SHP77 (cell line): ENCODE measurements around the gene F13B.
"Not testable (repeated sequence)": the region's sequence is repeated elsewhere in the genome, so short reads cannot be mapped to it uniquely, and the experiment has no call there.

Source experiments
- DNase-seq, 2 experiments: peaks; one replicate each; lab custom pipeline; 2025; lab: John Stamatoyannopoulos, UW

F13B gene

DNA sequence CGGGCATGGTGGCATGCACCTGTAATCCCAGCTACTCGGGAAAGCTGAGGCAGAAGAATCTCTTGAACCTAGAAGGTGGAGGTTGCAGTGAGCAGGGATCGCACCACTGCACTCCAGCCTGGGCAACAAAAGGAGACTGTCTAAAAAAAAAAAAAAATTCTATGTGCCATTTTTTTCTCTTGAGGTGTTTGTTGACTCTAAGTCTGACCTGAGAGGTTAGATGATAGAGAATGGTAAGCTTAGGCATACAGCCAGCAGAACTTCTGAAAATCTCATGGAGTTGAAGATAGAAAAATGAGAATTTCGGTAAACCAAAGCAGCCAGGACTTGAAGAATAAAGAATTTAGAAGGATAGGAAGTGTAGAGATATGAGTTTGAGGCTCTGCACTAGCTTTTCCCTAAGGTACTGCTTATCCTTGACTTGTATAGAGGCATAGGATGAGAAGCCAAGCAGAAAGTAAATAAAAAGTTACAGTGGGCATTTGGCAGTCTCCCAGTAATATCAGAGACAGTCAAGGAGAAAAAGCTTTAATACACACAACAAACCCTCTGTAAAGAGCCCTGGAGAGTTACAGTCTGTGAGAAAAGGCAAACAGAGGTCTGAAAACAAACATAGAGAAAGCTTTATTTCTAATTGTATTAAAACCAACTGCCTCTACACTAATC, 24.3 kb downstream of the F13B start:
- DNase-seq: peak; percentile 40 to 48

DNA sequence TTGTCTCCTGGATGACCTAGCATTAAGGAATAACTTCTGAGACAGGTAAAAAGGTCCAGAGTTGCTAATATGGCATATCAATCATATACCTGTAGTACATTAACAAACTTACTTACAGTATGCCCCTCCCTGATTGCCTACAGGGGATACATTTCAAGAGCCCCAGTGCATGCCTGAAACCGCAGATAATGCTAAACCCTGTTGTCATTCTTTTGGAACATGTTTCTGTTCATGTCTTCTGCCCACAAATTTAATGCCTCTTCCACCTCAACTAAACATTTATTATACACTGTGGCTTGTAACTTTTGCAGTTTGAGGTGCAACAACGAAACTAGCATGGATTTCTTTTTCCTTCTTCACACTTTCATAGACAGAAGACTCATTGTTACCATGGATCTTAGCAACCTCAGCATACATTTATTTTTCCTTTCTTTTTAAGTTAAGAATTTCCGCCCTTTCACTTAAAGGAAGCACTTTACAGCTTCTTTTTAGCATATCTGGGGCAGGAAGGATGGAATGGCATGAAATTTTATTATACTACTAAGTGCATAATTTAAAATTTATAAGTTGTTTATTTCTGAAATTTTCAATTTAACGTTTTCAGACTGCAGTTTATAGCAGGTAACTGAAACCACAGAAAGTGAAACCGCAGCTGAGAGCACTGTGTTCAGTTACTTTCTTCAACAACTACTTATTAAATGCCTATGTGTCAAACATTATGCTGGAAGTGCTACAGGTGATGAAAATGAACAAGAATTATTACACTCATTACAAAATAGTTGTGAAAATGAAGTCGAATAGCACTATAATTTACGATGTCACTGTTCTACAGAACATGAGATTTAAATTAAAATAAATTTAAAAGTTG, 25.3 kb downstream of the F13B start:
- DNase-seq: no peak

DNA sequence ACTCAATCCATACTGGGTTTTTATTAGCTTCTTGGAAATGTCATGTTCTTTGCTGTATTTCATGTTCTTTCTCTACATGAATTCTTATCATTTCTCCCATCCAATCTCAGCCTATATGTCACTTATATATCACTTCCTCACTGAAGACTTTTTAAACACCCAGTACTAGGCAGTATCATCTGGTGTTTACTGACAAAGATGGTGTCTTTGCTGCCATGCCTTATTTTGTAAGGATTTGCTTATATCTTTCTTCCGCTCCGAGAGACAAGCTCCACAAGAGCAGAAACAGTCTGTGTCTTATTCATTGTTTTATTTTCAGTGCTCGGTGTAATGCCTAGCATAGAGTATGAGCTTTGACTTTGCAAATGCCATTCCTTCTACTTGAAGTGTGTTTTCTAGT, 30.2 kb downstream of the F13B start:
- no peak for DNase-seq

DNA sequence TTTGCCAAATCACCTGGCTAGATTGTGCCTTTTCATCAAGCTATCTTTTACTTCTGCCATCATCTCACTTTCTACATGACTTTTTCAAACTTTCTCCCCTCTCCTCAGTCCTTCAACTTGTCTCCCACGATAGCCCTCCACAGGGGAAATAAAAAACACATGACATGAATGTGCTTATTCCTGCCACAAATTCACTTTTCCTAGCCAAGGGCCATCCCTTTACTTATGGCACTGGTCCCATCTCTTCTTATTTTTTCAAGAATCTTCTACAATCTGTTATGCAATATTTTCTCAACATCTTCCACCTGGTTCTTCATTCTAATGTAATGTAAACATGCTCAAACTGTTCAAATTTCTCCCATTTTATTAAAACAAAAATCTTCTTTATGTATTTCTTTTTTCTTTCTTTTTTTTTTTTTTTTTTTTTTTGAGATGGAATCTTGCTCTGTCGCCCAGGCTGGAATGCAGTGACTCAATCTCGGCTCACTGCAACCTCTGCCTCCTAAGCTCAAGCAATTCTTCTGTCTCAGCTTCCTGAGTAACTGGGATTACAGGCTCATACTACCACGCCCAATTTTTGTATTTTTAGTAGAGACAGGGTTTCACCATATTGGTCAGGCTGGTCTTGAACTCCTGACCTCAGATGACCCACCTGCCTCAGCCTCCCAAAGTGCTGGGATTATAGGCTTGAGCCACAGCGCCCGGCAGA, 32.3 kb downstream of the F13B start:
- DNase-seq: not testable (repeated sequence)

DNA sequence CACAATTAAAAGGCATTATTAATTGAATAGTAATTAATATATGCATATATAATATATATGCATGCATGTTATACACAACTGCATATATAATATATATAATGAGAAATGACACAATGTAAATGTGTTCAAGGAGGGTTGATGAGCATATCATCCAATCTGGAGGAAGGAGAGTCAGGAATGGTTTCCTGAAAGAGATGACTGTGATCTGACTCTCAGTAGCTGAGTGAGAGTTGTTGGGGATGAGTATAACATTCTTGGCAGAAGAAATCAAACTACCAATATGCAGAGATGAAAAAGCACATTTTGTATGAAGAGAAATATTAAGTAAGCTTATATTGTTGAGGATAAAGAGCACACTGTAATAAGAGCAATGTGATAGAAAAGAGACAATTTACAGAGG, 37.3 kb downstream of the F13B start:
- DNase-seq: no peak

DNA sequence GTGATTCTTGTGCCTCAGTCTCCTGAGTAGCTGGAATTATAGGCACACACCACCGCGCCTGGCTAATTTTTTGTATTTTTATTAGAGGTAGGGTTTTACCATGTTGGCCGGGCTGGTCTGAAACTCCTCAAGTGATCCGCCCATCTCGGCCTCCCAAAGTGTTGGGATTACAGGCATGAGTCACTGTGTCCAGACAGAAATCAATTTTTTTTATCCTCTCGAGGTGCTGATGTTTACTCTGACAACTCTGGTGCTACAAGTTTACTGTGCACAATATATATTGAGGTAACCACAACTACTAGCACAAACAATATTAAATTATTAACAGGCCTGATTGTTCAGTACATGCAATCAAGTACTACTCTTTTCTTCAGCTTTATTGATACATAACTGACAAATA, 39.7 kb downstream of the F13B start:
- DNase-seq: peak; percentile 6 to 13

DNA sequence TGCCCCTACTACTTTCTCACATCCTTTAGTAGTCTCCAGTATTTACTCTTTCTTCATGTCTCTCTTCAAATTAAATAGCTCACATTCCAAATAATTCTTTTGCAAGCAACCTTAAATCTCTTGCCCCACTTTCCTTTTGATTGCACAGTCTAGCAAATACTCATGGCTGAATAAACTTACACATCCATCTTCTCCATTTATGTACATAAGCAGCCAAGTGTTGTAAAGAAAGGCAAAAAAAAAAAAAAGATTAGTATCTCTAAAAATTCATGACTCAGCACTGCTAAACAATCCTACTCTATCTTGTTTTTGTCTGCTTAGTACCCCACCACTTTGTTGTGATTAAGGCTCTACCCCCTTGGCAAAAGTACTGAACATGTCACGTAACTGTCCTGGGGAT, 42.6 kb downstream of the F13B start:
- DNase-seq: no peak

DNA sequence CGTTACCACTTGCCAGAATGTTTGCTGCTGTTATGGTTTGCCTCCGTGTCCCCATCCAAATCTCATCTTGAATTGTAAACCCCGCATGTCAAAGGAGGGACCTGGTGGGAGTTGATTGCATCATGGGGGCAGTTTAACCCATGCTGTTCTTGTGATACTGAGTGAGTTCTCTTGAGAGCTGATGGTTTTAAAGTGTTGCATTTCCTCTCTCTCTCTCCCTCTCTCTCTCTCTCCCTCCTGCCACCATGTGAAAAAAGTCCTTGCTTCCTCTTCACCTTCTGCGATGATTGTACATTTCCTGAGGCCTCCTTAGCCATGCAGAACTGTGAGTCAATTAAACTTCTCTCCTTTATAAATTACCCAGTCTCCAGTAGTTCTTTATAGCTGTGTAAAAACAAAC, 45.3 kb downstream of the F13B start:
- no peak for DNase-seq

DNA sequence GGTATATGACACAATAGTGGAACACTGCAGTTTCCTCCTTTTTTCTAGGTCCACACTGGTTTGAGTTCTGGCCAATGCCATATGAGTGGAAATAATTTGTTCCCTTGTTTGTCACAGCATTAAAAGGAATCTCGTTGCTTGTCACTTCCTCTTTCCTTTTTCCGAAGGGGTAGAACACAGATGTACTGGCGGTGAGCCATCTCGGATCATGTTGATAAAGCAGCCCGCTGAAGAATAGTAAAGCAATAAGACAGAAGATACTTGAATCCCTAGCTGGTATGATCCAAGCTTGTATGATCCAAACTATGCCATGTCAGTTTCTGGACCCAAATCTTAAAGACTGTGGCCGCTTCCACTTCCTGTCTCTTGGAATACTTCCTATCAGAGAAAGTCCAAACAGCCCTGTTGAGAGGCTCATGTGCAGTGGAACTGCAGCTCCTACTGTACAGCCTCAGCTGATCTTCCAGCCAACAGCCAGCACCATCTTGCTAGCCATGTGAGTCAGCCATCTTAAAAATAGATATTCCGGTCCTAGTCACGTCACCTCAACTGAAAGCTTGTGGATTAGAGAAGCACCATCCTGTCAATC, 49.4 kb downstream of the F13B start:
- no peak for DNase-seq

DNA sequence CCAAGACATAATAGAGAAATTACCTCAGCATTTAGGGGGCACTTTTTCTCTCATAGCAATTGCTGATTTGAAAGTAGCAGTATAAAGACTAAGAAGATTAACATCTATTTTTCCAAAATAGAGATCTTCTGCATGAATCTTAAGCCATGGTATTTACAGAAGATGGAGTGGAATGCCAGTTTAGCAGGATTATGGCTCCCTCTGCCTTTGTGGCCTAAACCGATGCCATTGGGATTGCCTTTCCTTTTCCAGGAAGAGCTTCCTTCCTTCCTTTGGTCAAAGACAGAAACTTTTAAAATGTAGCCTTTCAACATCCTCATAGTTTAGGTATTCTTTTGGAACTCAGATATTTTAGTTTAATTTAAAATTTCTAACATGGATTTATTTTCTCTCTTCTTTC, 50.3 kb downstream of the F13B start:
- no peak for DNase-seq

DNA sequence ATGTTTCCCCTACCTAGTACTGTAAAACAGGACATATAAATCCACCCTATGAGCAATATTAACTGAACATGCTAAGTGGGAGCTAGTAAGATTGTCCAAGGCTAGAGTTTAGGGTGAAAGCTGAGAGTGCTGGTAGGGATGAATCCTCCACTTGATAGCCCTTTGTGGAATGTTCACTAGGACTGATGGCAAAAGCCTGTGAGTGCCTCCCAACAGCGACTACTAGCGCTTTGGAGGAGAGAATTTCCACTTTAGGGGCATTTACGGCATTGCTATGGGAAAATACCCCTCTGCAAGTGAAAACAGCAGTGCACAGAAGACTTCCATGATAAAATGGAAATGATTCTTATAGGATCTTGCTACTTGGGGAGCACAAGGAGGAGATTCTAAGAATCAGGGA, 53.8 kb downstream of the F13B start:
- no peak for DNase-seq

DNA sequence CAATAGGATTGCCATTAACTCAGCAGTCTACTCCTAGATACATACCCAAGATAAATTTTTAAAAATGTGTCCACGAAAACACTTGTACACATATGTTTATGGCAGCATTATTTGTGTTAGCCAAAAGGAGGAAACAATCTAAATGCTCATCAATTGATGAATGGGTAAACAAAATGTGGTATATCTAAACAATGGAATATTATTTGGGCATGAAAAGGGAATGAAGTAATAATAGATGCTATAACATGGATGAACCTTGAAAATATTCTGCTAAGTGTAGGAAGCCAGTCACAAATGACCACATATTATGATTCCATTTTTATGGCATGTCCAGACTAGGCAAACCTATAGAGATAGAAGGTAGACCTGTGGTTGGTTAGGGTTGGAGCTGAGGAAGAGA, 55.4 kb downstream of the F13B start:
- DNase-seq: no peak

DNA sequence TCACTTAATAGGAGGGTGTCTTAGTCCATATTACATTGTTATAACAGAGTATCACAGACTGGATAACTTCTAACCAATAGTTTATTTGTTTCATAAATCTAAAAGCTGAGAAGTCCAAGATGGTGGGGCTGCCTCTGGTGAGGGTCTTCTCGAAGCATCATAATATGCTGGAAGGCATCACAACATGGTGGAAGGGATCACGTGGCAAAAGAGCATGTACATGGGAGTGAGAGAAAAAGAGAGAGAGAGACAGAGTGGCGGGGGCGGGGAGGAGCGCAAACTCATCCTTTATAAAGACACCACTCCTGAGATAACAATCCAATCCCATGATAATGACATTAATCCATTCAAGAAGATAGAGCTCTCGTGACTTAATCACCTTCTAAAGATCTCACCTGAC, 58.2 kb downstream of the F13B start:
- no peak for DNase-seq

DNA sequence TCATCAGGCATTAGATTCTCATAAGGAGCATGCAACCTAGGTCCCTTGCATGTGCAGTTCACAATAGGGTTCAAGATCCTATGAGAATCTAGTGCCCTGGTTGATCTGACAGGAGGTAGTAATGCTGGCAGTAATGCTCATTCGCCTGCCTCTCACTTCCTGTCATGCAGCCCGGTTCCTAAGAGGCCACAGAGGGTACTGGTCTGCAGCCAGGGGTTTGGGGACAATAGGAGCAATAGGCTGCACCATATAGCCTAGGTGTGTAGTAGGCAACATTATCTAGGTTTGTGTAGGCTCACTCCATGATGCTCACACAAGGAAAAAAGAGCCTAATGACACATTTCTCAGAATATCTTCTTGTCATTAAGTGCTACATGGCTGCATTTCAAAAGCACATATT, 63.9 kb downstream of the F13B start:
- DNase-seq: no peak

DNA sequence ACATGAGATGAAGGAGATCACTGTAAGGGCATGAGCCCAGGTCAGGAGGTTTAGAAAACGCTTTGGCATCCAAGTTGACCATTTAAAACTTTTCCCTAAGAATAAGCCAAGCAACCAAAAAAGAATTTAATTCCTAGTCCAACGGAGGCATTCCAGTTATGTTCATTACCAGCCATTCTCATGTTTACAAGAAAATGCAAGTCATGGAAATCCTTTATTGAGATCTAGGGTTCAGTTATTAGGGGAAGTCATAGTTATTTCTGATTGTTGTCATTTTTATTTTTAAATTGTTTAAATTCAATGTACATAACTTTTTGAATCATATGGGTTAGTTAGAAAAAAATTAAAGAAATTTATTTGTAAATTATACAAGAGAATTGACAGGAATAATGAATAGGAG, 65.2 kb downstream of the F13B start:
- DNase-seq: no peak

DNA sequence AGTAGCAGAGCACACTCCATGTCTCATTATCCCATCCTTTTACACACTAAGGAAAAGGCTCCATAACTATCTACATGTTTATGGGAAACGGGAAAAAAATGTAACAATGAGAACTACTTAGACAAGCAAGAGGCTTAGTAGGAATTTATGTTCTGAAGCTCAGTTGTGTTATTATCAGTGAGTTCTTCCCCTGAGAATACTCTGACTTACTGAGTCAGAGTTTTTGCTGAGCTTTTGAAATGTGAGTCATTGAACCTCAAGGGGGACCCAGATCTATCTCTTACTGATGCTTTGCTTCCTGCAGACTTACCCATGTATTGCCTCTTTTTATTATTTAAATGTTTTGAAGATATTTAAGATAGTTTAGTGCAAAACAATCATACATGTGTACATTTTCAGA, 69.6 kb downstream of the F13B start:
- no peak for DNase-seq

DNA sequence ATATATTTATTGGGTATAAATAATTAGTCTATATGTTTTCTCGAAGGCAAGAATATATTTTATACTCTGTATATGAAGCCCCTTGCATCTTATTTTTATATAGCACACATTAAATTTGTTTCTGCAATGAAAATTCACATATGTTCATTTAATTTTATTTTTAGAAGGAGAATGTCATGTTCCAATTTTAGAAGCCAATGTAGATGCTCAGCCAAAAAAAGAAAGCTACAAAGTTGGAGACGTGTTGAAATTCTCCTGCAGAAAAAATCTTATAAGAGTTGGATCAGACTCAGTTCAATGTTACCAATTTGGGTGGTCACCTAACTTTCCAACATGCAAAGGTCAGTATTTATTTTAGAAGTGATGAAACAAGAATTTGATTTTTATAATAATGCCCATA, 73.1 kb downstream of the F13B start:
- DNase-seq: no peak

DNA sequence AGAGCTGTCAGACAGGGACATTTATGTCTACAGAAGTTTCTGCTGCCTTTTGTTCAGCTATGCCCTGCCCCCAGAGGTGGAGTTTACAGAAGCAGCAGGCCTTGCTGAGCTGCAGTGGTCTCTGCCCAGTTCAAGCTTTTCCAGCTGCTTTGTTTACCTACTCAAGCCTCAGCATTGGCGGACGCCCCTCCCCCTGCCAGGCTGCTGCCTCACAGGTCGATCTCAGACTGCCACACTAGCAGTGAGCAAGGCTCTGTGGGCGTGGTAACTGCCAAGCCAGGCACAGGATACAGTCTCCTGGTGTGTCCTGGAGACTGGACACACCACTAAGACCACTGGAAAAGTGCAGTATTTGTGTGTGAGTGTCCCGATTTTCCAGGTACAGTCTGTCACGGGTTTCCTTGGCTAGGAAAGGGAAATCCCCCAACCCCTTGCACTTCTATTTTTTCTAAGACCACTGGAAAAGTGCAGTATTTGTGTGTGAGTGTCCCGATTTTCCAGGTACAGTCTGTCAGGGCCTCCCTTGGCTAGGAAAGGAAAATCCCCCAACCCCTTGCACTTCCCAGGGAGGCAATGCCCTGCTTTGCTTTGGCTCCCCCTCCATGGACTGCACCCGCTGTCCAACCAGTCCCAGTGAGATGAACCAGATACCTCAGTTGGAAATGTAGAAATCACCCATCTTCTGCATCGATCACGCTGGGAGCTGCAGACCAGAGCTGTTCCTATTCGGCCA, 75.0 kb downstream of the F13B start:
- peak; percentile 93 to 95 for DNase-seq
